GM21529 (cell line): ENCODE results near the gene LPCAT1.
"Not testable (repeated sequence)": the region's sequence is repeated elsewhere in the genome, so short reads cannot be mapped to it uniquely, and the experiment has no call there.

Experiments
- ATAC-seq: cut with Tn5 transposase; IDR thresholded peaks from one replicate; pipeline ENCODE4 v1.9.1; 2021; ENCODE audit not compliant: unreplicated experiment

Gene LPCAT1

DNA sequence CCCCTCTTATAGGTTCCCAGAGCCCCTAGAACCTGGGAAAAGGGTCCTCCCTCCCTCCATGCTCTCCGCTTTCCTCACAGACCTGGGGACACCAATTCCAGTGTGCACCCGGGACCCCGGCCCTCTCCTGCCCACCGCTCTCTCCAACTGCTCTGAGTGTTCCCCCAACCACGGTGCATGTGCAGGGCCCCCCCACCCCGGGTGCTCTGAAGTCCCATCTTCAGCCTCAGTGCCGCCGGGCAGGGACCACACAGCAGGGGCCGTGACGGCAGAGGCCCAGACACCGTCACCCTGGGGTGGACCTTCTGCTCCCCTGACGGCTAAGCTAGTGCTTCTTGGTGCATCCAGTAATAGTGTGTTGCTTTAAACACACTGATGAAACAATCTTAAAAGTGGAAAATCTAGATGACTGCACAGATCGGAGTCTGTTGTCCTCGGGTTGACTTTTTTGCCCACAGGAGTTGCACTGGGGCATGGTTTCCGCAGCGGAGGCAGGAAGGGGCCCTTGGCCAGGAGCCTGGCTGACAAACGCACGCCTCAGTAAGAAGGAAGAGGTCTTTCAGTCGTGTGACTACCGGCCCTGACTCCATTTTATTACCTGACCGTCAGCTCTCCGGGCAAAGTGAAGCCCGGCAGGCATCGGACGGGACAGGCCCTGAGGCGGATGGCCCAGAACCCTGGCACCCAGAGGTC is 42.3 kb downstream of the LPCAT1 start:
- ATAC-seq = no peak

DNA sequence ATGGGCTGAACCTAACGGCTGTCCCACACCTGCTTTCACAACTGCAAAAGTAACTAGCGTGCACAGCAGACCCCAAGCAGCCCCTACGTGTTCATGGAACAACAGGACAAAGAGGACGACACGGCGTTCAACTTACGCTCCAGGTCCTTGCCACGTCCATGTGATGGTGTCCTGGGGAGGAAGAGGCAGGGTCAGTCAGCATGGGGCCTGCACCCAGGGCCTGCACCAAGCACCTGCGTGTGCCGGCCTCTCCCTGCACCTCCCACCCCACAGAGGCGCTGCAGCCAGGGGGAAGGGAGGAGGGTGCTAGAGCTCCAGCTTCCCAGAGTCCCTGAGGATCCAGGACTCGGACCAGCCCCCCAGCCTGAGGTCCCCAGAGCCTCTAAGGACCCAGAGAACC is 43.0 kb downstream of the LPCAT1 start:
- no peak for ATAC-seq

DNA sequence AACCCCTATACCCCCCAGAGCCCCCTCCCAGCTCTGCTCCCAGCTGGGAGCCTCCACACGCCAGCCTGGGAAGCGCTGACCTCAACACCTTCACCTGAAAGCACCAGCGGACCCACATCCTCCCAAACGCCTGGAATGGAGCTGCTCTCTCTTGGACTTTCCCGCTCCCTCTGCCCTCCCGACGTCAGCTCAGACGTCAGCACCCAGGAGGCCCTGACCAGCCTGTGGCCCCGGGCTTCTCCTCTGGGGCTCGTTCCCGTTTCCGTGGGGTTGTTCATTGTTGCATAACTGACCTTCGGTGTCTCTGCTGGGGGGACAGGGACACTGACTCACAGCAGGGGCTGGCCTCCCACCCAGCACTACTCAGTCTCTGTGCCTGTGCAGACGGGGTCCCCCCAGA is 43.5 kb downstream of the LPCAT1 start:
- no peak for ATAC-seq

DNA sequence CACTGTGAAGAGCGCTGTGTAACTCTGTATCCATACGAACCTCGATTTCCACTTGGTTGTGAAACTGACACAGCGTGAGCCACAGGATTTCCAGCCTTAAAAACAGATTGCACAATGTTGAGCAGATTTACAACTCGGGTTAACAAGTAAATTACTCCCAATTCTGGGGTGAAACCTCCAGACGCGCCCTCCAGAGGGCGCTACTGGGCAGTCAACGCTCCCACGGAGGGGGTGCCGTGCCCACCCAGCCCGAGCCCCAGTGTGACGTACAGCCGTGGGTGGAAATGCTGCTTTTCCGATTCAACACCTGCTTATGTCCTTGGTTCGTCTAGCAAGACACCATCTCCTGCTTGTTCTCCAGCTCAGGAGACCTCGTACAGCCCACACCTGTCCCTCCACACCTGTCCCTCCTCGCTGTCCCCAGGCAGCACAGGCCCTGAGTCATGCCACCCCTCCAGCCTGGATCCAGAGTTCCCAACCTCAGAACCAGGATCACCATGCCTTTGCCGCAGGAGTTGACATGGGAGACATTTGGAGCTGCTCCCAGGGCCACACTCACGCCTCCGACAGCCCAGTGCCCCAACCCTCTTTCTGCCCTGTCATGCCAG is 44.1 kb downstream of the LPCAT1 start:
- ATAC-seq = no peak

DNA sequence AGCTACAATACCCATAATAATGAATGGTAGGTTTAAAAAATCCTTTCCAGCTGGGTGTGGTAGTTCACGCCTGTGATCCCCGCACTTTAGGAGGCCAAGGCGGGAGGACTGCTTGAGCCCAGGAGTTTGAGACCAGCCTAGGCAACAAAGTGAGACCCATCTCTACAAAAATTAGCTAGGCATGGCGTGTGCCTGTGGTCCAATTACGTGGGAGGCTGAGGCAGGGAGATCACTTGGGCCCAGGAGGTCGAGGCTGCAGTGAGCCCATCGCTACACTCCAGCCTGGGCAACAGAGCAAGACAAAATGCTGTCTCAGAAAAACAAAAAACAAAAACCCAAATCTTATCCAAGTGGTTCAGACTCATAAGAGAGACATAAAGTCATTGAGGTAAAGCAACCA is 44.7 kb downstream of the LPCAT1 start:
- ATAC-seq = no peak

DNA sequence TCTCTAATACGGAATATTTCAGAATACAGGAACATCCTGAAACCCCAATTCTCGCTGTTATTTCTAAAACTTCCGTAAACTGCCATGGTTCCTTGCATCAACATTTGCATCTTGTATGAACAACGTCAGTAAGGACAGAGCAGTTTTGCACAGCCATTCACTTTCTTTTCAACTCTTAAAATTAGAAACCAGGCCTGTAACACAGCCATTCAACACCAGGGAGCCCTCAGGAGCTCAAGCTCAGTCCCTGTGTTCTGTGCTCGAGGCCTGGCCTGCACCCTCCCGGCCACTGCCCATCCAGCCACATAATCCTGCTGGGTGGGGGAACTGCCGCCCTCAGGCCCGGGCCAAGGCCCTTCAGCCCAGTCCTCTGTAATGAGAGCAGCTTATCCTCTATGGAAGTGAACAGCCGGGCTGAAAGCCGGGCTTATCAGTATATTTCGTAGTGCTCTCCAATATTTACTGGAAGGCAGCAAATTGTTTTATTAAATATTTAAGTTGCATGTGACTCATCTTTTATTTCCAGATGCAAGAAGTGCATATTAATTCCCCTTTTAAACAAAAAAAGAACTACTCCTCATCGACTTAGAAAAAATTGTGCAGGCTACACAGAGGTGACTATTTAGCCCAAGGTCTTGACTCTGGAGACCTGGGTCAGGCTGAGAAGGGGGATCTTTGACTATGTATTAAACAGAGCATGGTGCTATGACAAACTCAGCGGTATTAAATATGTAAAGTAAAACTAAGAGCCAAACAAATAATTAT is 45.3 kb downstream of the LPCAT1 start:
- ATAC-seq = no peak

DNA sequence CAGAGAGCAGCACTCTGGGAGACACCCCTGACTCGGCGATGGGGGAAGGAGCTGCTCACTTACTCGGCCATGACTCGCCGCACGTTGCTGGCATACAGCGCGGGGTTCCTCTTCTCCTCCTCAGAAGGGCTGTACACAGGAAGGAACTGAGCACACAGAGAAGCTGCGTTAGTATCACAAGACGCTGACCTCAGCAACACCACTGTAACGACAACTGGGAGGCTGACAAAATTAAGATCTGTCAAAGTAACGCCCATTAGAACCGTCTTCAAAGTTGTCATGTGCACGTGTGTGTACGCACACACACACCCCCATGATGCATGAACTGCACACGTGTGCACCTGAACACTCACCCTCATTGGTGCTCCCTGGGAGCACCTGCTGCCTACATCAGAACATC is 46.4 kb downstream of the LPCAT1 start:
- no peak for ATAC-seq

DNA sequence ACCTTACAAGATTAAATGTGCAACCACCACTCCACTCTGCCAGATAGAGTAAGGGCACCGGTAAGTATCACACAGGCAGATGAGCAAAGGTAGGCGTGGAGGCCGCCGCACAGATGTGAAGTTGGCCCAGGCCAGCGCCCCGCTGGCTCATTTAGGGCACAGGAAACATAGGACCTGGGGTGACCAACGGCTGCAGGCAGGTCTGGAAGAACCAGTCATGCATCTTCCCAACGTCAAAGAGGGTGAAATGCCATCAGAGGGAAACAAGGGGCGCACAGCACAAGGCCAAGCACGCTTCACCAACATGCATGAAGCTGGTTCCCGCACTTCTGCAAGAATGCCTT is 46.8 kb downstream of the LPCAT1 start:
- ATAC-seq = no peak

DNA sequence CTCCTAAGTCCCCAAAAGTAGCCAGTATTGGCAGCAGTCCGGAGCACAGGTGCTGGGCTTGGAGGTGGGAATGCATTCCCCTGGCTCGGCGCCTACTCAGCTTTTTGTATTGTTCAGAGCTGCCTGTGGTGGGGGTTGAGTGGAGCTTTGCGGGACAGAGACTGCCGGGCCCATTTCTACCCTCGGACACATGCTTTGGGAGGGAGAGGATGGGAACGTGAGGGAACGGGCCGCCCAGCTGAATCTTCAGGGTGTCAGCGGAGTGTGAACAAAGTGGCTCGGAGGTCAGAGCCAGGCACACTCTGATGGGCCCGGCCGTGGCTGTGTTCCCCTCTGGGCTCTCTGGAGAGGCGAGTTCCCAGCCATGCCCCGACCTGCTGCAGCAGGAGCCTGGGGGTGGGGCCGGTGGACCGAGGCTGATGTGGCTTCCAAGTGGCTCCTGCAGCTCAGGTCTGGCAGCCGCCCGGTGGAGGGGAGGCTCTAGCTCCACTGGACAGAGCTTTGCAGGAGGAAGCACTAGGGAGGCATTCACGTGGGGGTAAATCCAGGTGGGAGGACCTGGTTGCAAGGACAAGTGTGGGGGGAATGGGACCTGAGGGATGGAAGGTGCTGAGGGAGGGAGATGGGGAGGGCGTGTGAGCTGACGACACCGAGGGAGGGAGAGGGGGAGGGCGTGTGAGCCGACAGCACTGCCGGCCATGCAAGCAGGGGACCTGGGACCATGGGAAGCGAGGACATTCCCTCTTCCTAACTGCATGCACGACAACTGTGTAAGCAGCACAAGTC is 47.4 kb downstream of the LPCAT1 start:
- no peak for ATAC-seq

DNA sequence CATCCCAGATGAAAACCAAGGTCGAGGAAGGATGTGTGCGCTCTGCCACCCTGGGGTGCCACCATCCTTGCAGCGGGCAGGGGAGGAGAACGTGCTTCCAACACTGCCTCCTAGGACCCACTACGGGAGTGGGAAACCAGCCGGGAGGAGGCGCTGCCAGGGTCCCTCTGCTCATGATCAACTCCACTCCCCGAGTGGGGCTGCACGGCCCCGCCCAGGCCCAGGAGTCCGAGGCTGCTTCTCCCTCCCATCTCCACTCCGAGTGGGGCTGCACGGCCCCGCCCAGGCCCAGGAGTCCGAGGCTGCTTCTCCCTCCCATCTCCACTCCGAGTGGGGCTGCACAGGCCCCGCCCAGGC is 48.2 kb downstream of the LPCAT1 start:
- not testable (repeated sequence) for ATAC-seq

DNA sequence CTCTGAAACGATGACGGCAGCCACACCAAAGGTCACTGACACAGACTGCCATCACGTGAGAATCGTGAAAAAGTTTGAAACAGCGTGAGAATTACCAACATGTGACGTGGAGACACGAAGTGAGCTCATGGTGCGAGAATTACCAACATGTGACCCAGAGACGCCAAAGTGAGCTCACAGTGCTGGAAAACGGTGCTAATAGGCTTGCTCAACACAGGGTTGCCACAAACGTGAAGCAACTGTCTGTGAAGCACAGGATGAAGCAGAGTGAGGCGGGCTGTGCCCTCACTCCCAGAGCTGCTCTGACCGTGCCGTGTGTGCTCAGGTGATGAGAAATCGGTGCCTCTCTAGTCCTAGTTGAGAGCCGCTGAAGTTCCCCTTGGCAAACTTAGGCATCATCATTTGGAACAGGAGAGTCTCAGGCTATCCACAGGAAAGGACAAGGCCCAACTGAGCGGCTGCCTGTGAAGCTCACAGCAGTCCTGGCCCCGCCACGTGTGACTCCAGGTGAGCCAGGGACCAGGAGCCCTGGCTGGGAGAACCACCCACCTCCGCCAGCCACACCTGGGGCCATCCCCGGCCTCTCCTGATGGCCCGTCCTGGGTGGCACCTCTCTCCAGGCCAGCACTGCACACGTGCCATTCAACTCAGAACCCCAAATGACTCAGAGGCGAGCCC is 48.8 kb downstream of the LPCAT1 start:
- no peak for ATAC-seq

DNA sequence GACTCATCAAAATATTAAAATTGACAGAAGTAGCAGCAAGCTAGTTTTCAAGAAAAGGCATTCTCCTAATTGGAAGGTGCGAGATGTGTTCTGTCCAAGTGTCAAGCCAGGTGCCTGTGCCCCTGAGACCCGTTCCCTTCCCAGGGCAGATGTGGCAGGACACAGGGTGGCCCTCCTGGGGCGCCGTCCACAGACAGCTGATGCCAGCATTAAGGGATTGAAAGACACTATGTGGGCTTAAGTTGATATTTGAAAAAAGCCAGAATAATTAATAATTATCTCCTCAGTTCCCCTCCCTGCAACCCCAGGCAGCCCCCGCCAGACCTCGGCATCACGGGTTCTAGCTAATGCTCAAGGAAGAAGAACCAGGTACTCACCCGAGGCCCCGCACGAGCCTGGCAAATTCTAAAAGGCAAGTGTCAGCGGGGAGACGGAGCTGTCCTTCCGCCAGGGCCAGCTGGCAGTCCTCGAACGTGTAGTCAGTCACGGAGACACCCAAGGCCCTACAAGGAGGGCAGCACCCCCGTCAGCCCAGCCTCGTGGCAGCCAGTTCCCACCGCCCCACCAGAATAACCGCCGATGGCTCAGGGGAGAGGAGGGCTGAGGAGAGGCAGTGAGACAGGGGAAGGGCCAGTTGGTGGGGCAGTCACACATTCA is 49.4 kb downstream of the LPCAT1 start:
- ATAC-seq = no peak

DNA sequence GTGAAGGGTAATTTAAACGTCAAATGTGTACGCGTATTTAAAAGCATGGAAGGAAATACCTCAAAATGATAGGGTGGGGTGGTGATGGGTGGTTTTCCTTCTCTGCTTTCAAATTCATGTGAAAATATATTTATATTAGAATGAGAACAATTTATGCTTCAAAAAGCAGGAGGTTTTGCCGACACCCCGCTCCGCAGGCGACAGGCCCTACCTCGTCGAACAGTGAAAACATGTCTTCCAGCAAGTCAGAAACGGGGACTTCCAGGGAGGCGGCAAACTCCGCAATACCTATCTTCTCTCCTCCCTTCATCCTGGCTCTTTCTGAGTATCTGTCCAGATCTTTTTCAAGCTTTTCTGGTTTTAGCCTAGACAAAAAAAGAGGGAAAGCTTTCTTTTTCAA is 50.0 kb downstream of the LPCAT1 start:
- no peak for ATAC-seq

DNA sequence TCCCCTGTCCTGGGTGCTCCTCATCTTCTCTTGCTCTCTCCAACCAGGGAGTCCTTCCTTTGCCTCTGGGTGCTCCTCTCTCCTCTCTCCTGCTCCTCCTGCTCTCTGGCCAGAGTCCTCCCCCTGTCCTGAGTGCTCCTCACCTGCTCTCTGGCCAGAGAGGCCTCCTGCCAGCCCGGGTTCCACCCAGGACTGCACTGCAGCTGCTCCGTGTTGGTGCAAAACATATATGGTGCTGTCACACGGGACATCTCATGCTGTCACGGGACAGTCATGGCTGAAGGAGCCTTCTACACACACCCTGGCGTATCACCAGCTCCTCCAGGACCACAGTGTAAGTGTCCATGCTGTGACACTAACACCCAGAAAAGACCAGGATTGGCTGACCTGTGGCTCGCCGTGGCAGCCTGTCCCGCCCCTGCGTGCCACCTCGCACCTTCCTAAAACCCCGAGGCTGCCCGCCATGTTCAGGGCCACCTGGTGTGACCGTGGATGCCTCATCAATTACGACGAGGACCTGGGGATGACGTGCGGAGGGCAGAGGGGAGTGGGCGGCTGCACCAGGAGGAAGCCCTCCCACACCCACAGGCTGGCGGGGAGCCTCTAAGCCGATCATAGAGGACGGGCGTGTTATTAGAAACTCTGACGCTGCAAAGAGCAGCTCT is 50.7 kb downstream of the LPCAT1 start:
- no peak for ATAC-seq

DNA sequence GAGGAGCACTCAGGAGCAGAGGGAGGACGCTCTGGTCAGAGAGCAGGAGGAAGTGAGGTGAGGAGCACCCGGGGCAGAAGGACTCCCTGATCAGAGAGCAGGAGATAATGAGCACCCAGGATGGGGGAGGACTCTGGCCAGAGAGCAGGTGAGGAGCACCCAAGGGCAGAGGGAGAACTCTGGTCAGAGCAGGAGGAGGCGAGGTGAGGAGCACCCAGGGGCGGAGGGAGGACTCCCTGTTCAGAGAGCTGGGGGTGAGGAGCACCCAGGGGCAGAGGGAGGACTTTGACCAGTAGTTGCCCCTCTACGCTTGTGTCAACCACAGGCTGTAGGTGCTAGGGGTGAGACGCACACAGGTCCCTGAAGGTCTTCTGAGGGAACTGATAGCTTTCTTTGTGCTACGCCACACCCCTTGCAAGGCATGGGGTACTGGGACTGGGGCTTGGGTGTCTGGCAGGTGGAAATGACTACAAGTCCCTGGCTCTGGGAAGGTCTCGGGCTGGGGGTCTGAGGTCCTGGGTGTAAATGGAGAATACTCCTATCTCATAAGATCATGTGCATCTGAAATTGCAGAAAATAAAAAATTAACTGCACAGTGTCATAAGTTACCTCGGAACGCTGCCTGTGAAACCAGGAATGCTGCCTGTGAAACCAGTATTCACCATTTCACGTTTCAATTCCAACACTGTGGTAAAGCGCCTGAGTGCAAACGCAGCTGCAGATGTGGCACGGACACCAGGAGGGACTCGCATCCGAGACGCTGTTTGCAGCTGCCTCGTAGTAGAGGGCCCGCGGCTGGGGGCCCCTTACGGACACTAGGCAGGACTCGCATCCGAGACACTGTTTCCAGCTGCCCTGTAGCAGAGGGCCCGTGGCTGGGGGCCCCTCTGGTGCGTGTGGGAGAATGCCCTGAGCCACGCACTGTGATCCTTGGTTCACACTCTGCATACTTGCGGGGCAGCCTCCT is 51.5 kb downstream of the LPCAT1 start:
- ATAC-seq = no peak

DNA sequence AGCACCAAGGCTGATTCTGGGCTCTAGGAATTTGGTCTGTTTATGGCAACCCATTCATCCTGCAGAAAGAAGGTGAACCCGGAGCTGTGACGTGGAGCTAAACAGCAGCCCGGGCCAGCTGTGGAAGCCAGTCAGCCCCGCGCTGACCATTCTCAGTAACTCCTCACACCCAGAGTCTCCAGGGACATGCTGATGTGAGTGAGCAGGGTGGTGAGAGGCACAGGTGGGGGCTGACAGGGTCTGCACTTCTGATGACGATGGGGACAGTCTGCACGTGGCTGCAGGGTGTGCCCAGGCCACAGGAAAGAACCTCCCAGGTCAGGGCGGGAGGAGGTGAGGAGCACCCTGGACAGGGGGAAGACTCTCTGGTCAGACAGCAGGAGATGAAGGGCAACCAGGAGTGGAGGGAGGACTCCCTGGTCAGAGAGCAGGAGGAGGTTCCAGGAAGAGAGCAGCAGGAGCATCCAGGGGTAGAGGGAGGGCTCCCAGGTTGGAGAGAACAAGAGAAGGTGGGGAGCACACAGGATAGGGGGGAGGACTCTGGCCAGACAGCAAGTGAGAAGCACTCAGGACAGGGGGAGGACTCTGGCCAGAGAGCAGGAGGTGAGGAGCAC is 52.4 kb downstream of the LPCAT1 start:
- ATAC-seq = no peak

DNA sequence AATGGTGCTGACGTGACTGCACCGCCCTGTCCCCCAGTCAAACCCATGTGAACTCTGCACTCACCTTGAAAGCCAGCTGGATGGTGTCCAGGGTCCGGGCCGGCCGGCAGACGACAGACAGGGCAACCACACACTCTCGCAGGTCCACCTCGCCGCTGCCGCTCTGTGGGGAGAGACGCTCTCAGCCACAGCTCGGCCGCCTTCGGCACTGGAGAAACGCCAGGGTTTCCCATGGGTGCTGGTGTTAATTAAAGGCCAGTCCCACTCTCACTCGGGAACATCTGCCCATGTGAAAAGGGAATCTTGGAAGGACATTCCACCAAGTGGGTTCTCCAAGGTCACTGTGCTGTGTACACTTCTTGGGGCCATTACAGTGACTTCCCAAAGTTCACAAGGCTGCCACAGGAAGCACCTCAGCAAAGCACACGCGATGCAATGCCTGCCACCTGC is 53.0 kb downstream of the LPCAT1 start:
- ATAC-seq = no peak
